ENCODE results near the gene DDX17.

- TF ChIP-seq EZH2 (IDR thresholded peaks at IDR 0.05; ENCODE audit: low read depth, low read length, severe bottlenecking), result no peak
- no peak for TF ChIP-seq NRF1 (IDR thresholded peaks at IDR 0.05; ENCODE audit: low read depth, low read length)
- TF ChIP-seq ZNF274 (IDR thresholded peaks at IDR 0.05; ENCODE audit: borderline replicate concordance, extremely low read depth, low read length), result no peak
- TF ChIP-seq POLR2AphosphoS5 (IDR thresholded peaks at IDR 0.05; ENCODE audit: low read depth, low read length), result no peak
- TF ChIP-seq GABPA (IDR thresholded peaks at IDR 0.05; ENCODE audit: borderline replicate concordance, insufficient read depth, low read length), result no peak
- TF ChIP-seq SUZ12 (IDR thresholded peaks at IDR 0.05; ENCODE audit: low read length), result no peak
- TF ChIP-seq ATF3 (IDR thresholded peaks at IDR 0.05; ENCODE audit: insufficient read depth, low read depth, low read length), result no peak
- no peak for TF ChIP-seq CHD1 (IDR thresholded peaks at IDR 0.05; ENCODE audit: low read depth, low read length)
These were observed 4.4 kb upstream of the DDX17 start for GRCh38 chr22:38510416-38510970.
